HEK293 (cell line): Measurements from ENCODE around the gene LDLRAD4.

Experiments
- CTCF ChIA-PET: fragments of 350-600 bp; formaldehyde crosslinking; extraction: SDS; loops from one replicate; lab custom pipeline; 2021; ENCODE audit warnings: antibody characterized with exemption; lab: Yijun Ruan, JAX
- POLR2A ChIA-PET: fragments of 300-600 bp; formaldehyde crosslinking; extraction: SDS; loops from one replicate; lab custom pipeline; 2020; ENCODE audit warnings: antibody characterized with exemption, inconsistent platforms; lab: Yijun Ruan, JAX
- H3K27ac ChIP-seq: fragments of 200-500 bp; sonication (Bioruptor generic); 2 replicates; pipeline ENCODE4 v1.5.1; 2014; ENCODE audit warnings: low read depth, low read length, control low read depth, inconsistent platforms; ENCODE audit errors: extremely low read depth
- H3K36me3 ChIP-seq, 2 experiments: fragments of 200-500 bp in 1 of 2; sonication (Bioruptor generic) in 1 of 2; 1 replicate in 1 of 2; 2 replicates in 1 of 2; pipeline ENCODE4 v1.5.1; 2014 to 2017; ENCODE audit warnings: inconsistent platforms in 2 of 2, low read length in 2 of 2; ENCODE audit not compliant: control insufficient read depth in 2 of 2, insufficient read depth in 1 of 2
- H3K4me1 ChIP-seq: fragments of 200-500 bp; sonication (Bioruptor generic); 2 replicates; pipeline ENCODE4 v1.5.1; 2014; ENCODE audit warnings: mild to moderate bottlenecking, low read length, inconsistent platforms; ENCODE audit not compliant: control insufficient read depth, insufficient read depth
- H3K4me3 ChIP-seq: 2 replicates; pipeline ENCODE4 v1.5.1; 2011; ENCODE audit warnings: low read depth, mild to moderate bottlenecking, control low read depth, low read length, moderate library complexity
- H3K9me3 ChIP-seq: fragments of 200-500 bp; sonication (Bioruptor generic); 2 replicates; pipeline ENCODE4 v1.5.1; 2014; ENCODE audit warnings: low read depth, low read length, inconsistent platforms; ENCODE audit not compliant: control insufficient read depth, insufficient read depth
- KLF16 ChIP-seq: fragments of 450-650 bp; formaldehyde crosslinking; IDR thresholded peaks from 2 replicates; pipeline ENCODE4 v1.5.1; 2017; ENCODE audit warnings: missing biosample characterization, missing genetic modification characterization
- TCF7L2 ChIP-seq: IDR thresholded peaks from 2 replicates; pipeline ENCODE4 v1.6.1; 2011; ENCODE audit warnings: low read depth, mild to moderate bottlenecking, inconsistent platforms, low read length, moderate library complexity, borderline replicate concordance
- ZBTB21 ChIP-seq: fragments of 450-650 bp; formaldehyde crosslinking; IDR thresholded peaks from 2 replicates; pipeline ENCODE4 v1.5.1; 2017; ENCODE audit warnings: missing biosample characterization, missing genetic modification characterization
- ZBTB26 ChIP-seq: fragments of 450-650 bp; formaldehyde crosslinking; optimal IDR thresholded peaks from 2 replicates; pipeline ENCODE3; 2016; ENCODE audit warnings: missing biosample characterization, mild to moderate bottlenecking, missing genetic modification characterization
- ZFP69B ChIP-seq: fragments of 450-650 bp; formaldehyde crosslinking; IDR thresholded peaks from 2 replicates; pipeline ENCODE4 v1.5.1; 2016; ENCODE audit warnings: missing biosample characterization, missing genetic modification characterization
- ZIC2 ChIP-seq: fragments of 450-650 bp; formaldehyde crosslinking; IDR thresholded peaks from 2 replicates; pipeline ENCODE4 v1.5.1; 2016; ENCODE audit warnings: missing biosample characterization, missing genetic modification characterization
- ZNF121 ChIP-seq: fragments of 450-650 bp; formaldehyde crosslinking; IDR thresholded peaks from 2 replicates; pipeline ENCODE4 v1.5.1; 2016; ENCODE audit warnings: missing biosample characterization, missing genetic modification characterization
- ZNF133 ChIP-seq: fragments of 450-650 bp; formaldehyde crosslinking; IDR thresholded peaks from 2 replicates; pipeline ENCODE4 v1.5.1; 2016; ENCODE audit warnings: missing biosample characterization, missing genetic modification characterization
- ZNF174 ChIP-seq: fragments of 450-650 bp; formaldehyde crosslinking; IDR thresholded peaks from 2 replicates; pipeline ENCODE4 v1.5.0; 2017; ENCODE audit warnings: missing biosample characterization, mild to moderate bottlenecking, missing genetic modification characterization
- ZNF248 ChIP-seq: fragments of 450-650 bp; formaldehyde crosslinking; IDR thresholded peaks from 2 replicates; pipeline ENCODE4 v1.5.1; 2017; ENCODE audit warnings: missing biosample characterization, missing genetic modification characterization
- ZNF335 ChIP-seq: fragments of 450-650 bp; formaldehyde crosslinking; conservative IDR thresholded peaks from 2 replicates; pipeline ENCODE4 v1.5.1; 2016; ENCODE audit warnings: missing biosample characterization, missing genetic modification characterization
- ZNF529 ChIP-seq: fragments of 450-650 bp; formaldehyde crosslinking; IDR thresholded peaks from 2 replicates; pipeline ENCODE4 v1.5.1; 2017; ENCODE audit warnings: missing genetic modification characterization, missing biosample characterization; ENCODE audit not compliant: insufficient replicate concordance
- ZNF555 ChIP-seq: fragments of 450-650 bp; formaldehyde crosslinking; conservative IDR thresholded peaks from 2 replicates; pipeline ENCODE4 v1.5.1; 2017; ENCODE audit warnings: missing biosample characterization, mild to moderate bottlenecking, missing genetic modification characterization, inconsistent platforms
- ZNF660 ChIP-seq: fragments of 450-650 bp; IDR thresholded peaks from 2 replicates; pipeline ENCODE4 v1.5.1; 2018; ENCODE audit warnings: missing biosample characterization, mild to moderate bottlenecking, missing genetic modification characterization
- ZNF664 ChIP-seq: fragments of 450-650 bp; formaldehyde crosslinking; IDR thresholded peaks from 2 replicates; pipeline ENCODE4 v1.5.1; 2016; ENCODE audit warnings: missing biosample characterization, missing genetic modification characterization
- ZNF670 ChIP-seq: fragments of 450-650 bp; formaldehyde crosslinking; IDR thresholded peaks from 2 replicates; pipeline ENCODE4 v1.5.1; 2016; ENCODE audit warnings: missing biosample characterization, missing genetic modification characterization, low read depth
- TF ChIP-seq, protein P1 (sequence below): fragments of 450-650 bp; formaldehyde crosslinking; IDR thresholded peaks from 2 replicates; pipeline ENCODE4 v1.5.1; 2016; ENCODE audit warnings: missing biosample characterization, missing genetic modification characterization
- TF ChIP-seq, protein P2 (sequence below): fragments of 450-650 bp; IDR thresholded peaks from 2 replicates; pipeline ENCODE4 v1.5.1; 2018; ENCODE audit warnings: missing biosample characterization, missing genetic modification characterization

Gene LDLRAD4

GRCh38 chr18:13547347-13547746 is 328.8 kb downstream of the LDLRAD4 start:
- TF ChIP-seq ZIC2 (tag by site-specific recombination) (no peak), ZFP69B (tag by site-specific recombination) (no peak)
- TF ChIP-seq, protein P1, sequence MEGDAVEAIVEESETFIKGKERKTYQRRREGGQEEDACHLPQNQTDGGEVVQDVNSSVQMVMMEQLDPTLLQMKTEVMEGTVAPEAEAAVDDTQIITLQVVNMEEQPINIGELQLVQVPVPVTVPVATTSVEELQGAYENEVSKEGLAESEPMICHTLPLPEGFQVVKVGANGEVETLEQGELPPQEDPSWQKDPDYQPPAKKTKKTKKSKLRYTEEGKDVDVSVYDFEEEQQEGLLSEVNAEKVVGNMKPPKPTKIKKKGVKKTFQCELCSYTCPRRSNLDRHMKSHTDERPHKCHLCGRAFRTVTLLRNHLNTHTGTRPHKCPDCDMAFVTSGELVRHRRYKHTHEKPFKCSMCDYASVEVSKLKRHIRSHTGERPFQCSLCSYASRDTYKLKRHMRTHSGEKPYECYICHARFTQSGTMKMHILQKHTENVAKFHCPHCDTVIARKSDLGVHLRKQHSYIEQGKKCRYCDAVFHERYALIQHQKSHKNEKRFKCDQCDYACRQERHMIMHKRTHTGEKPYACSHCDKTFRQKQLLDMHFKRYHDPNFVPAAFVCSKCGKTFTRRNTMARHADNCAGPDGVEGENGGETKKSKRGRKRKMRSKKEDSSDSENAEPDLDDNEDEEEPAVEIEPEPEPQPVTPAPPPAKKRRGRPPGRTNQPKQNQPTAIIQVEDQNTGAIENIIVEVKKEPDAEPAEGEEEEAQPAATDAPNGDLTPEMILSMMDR (tag by site-specific recombination), result no peak
- Histone ChIP-seq H3K4me3 (no peak overlapping the region), H3K9me3 (no peaks in the 10 kb centered on the region), H3K36me3 (no peaks in the 10 kb centered on the region), H3K4me1 (no peaks in the 10 kb centered on the region), H3K27ac (no peak overlapping the region)
- CTCF ChIA-PET, result interaction anchor here (4.3 kb wide), 1 partner anchor 10 kb away, joined by 19 read pairs; no protein-coding TSS in a partner anchor
- POLR2A ChIA-PET, result no interaction called here

GRCh38 chr18:13548106-13548819 is 329.7 kb downstream of the LDLRAD4 start:
- Histone ChIP-seq H3K36me3 (no peaks in the 10 kb centered on the region), H3K27ac (no peak overlapping the region), H3K9me3 (no peaks in the 10 kb centered on the region), H3K4me3 (no peak overlapping the region), H3K4me1 (no peaks in the 10 kb centered on the region)
- CTCF ChIA-PET, result interaction anchor here (1.1 to 4.3 kb wide), 2 partner anchors 9 kb away, joined by 4 to 19 read pairs; no protein-coding TSS in a partner anchor
- POLR2A ChIA-PET, result no interaction called here
- TF ChIP-seq ZBTB21 (tag by site-specific recombination) (no peak), ZNF660 (tag by site-specific recombination) (no peak)

DNA sequence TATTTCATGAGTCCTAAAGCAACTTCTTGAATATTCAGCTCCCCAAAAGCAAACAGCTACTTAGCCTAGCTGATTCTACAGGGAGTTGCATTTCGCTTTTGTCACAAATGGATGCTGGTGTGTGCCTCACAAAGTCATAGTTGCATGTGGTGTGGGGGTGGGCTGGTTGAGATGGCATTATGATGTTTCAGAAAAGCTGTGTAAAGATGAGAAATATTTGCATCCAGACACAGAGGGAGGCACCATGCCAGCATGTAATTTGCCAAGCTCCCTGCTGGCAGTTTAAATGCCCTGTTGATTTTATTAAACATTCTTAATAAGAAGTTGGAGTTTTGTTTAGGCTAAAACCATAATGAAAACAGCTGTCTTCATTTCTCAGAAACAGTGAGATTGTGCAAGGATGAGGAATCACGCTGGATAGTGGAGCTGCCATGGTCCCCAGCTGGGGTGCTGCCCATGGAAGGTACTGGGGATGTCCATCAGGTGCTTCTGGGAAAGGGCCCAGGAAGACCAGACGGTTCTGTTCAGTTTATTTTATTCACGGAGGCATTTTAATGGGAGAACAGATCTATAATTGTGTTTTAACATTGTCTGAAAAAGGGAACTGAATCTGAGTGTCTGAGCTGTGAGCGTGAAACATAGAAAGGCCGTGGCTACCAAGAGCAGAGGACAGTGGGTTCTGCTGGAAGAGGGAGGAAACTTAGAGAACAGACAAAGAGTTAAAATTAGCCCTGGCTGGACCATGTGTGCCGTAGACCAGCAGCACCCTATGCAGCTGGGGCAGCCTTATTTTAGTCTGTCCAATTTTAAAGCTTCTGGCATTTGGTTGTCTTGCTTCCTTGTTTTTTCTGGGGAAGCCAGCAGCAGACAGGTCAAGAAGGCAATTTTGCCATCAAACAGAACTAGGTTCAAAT is 330.7 kb downstream of the LDLRAD4 start:
- no peak for TF ChIP-seq ZNF174 (tag by site-specific recombination)
- TF ChIP-seq ZNF660 (tag by site-specific recombination), result no peak
- no peak for TF ChIP-seq ZNF133
- H3K9me3 ChIP-seq, result no peaks in the 10 kb centered on the region
- CTCF ChIA-PET, result interaction anchor here (0.6 to 1.1 kb wide), 3 partner anchors 8 to 267 kb away, joined by 3 to 4 read pairs (median 4); no protein-coding TSS in a partner anchor
- no peaks in the 10 kb centered on the region for H3K36me3 ChIP-seq
- H3K4me3 ChIP-seq, result no peak overlapping the region
- no peak overlapping the region for H3K27ac ChIP-seq
- no peaks in the 10 kb centered on the region for H3K4me1 ChIP-seq
- POLR2A ChIA-PET, result no interaction called here

DNA sequence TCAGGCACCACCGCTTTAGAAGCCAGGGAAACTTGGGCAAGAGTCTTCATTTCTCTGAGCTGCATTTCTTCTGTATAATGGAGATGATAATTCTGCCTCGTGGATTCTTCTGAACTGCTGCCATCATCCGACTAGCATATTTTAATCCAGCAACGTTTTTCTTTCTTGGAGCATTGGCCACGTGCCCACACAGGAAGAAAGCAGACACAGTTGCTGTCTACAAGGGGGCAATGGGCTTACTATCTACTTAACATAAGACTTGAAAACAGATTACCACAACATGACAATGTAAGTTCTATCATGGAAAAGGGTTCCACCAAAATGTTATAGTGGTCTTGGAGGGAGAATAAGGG is 331.3 kb downstream of the LDLRAD4 start:
- no peak overlapping the region for H3K4me3 ChIP-seq
- no peaks in the 10 kb centered on the region for H3K4me1 ChIP-seq
- ChIA-PET POLR2A (no interaction called here), CTCF (interaction anchor here (0.6 kb wide), 1 partner anchor 48 kb away, joined by 3 read pairs; no protein-coding TSS in a partner anchor)
- no peak overlapping the region for H3K27ac ChIP-seq
- no peaks in the 10 kb centered on the region for H3K9me3 ChIP-seq
- H3K36me3 ChIP-seq, result no peaks in the 10 kb centered on the region
- no peak for TF ChIP-seq ZBTB26 (tag by site-specific recombination)
- TF ChIP-seq, protein P2, sequence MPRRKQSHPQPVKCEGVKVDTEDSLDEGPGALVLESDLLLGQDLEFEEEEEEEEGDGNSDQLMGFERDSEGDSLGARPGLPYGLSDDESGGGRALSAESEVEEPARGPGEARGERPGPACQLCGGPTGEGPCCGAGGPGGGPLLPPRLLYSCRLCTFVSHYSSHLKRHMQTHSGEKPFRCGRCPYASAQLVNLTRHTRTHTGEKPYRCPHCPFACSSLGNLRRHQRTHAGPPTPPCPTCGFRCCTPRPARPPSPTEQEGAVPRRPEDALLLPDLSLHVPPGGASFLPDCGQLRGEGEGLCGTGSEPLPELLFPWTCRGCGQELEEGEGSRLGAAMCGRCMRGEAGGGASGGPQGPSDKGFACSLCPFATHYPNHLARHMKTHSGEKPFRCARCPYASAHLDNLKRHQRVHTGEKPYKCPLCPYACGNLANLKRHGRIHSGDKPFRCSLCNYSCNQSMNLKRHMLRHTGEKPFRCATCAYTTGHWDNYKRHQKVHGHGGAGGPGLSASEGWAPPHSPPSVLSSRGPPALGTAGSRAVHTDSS, result no peak
- TF ChIP-seq ZNF555 (tag by site-specific recombination), result no peak
- no peak for TF ChIP-seq ZNF529
- TF ChIP-seq TCF7L2, result no peak
- TF ChIP-seq KLF16 (tag by site-specific recombination), result no peak
- TF ChIP-seq ZNF335 (tag by site-specific recombination), result no peak
- no peak for TF ChIP-seq ZNF664
- no peak for TF ChIP-seq ZNF121 (tag by site-specific recombination)
- no peak for TF ChIP-seq ZNF670 (tag by site-specific recombination)
- no peak for TF ChIP-seq ZBTB21 (tag by site-specific recombination)
- no peak for TF ChIP-seq ZNF248 (tag by site-specific recombination)
